ENCODE data around the gene CXCR3. TPM values are rescaled to one million over a fixed set of nuclear protein-coding genes. Genes with fewer than 3 reads are reported as not detected.
"Not testable (repeated sequence)": the region's sequence is repeated elsewhere in the genome, so short reads cannot be mapped to it uniquely, and the experiment has no call there.

Gene CXCR3
- total RNA-seq, 2 experiments from 2014 or later = 84.9 to 85.7 TPM

- H3K9me3 Mint-ChIP-seq = no peaks in the 10 kb centered on the region
- H3K27me3 Mint-ChIP-seq = no peaks in the 10 kb centered on the region
- ChIA-PET POLR2A (interaction anchor here (0.9 to 7.7 kb wide), 7 partner anchors 10 to 435 kb away, joined by 3 to 87 read pairs (median 5); partner anchors contain the start of genes NONO and OGT), CTCF (interaction anchor here (1.5 to 2.2 kb wide), 2 partner anchors 11 to 35 kb away, joined by 4 to 6 read pairs; no protein-coding TSS in a partner anchor)
- H3K4me1 Mint-ChIP-seq = peaks cover 69% of the 10 kb centered on the region
- peak overlapping the region; percentile 91 for H3K4me3 Mint-ChIP-seq
- DNase-seq = peak; percentile 45
- H3K27ac Mint-ChIP-seq = peak overlapping the region; percentile 90
- peaks cover 56% of the 10 kb centered on the region for H3K36me3 Mint-ChIP-seq (ENCODE audit: low read depth)
These were observed 1.4 kb downstream of the CXCR3 start for GRCh38 chrX:71616672-71617529.

DNA sequence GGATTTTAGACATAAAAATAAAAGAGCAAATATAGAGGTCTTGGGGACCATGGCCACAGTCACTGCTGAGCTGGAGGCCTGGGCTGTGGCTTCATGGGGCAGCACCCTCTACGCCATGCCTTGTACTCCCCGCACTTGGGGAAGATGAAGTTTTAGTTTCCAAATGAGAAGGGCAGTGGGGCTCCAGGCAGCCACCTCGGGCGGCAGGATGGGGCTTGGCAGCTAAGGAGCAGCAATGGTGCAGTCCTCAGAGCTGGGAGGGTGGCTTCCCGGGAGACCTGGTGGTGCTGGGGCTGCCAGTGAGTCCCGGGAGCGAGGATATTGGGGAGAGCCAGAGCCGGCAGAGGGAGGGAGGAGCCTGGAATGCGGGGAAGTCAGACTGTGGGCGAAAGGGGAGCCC, 2.4 kb downstream of the CXCR3 start:
- Mint-ChIP-seq H3K27ac (peak overlapping the region; percentile 90), H3K36me3 (ENCODE audit: low read depth) (peaks cover 65% of the 10 kb centered on the region), H3K9me3 (no peaks in the 10 kb centered on the region)

GRCh38 chrX:71615056-71615455, 3.3 kb downstream of the CXCR3 start:
- DNase-seq = no peak
- Mint-ChIP-seq H3K9me3 (no peaks in the 10 kb centered on the region), H3K4me1 (peaks cover 60% of the 10 kb centered on the region), H3K27ac (peak overlapping the region; percentile 90), H3K27me3 (no peaks in the 10 kb centered on the region), H3K36me3 (ENCODE audit: low read depth) (peaks cover 65% of the 10 kb centered on the region), H3K4me3 (peak overlapping the region; percentile 91)
- ChIA-PET POLR2A (interaction anchor here (1.2 to 2.3 kb wide), 4 partner anchors 22 to 83 kb away, joined by 3 to 11 read pairs (median 6); no protein-coding TSS in a partner anchor), CTCF (no interaction called here)

More for the DNA sequence above, 2.4 kb downstream of the CXCR3 start:
- H3K4me3 Mint-ChIP-seq = peak overlapping the region; percentile 91
- H3K4me1 Mint-ChIP-seq = peaks cover 67% of the 10 kb centered on the region
- no peaks in the 10 kb centered on the region for H3K27me3 Mint-ChIP-seq
- POLR2A ChIA-PET = interaction anchor here (1.2 to 2.3 kb wide), 6 partner anchors 9 to 84 kb away, joined by 3 to 11 read pairs (median 4); no protein-coding TSS in a partner anchor
- CTCF ChIA-PET = interaction anchor here (0.6 kb wide), 1 partner anchor 646 kb away, joined by 4 read pairs; no protein-coding TSS in a partner anchor
- DNase-seq = no peak

- Mint-ChIP-seq H3K27me3 (no peaks in the 10 kb centered on the region), H3K36me3 (ENCODE audit: low read depth) (peaks cover 82% of the 10 kb centered on the region), H3K27ac (no peak overlapping the region), H3K9me3 (no peaks in the 10 kb centered on the region), H3K4me3 (no peak overlapping the region), H3K4me1 (peaks cover 59% of the 10 kb centered on the region)
- POLR2A ChIA-PET = no interaction called here
- CTCF ChIA-PET = no interaction called here
- DNase-seq = no peak
These were observed 6.1 kb downstream of the CXCR3 start for GRCh38 chrX:71612256-71612655.

GRCh38 chrX:71611736-71612135, 6.6 kb downstream of the CXCR3 start:
- POLR2A ChIA-PET, DNase-seq, H3K9me3 Mint-ChIP-seq, H3K4me3 Mint-ChIP-seq, H3K27me3 Mint-ChIP-seq: not testable (repeated sequence)
- Mint-ChIP-seq H3K4me1 (peaks cover 62% of the 10 kb centered on the region), H3K36me3 (ENCODE audit: low read depth) (peaks cover 78% of the 10 kb centered on the region), H3K27ac (peak overlapping the region; percentile 34)
- CTCF ChIA-PET = interaction anchor here (2.1 kb wide), 1 partner anchor 11 kb away, joined by 6 read pairs; no protein-coding TSS in a partner anchor

GRCh38 chrX:71609095-71609750, 9.1 kb downstream of the CXCR3 start:
- Mint-ChIP-seq H3K4me3 (no peak overlapping the region), H3K27ac (peak overlapping the region; percentile 65), H3K4me1 (peaks cover 63% of the 10 kb centered on the region), H3K36me3 (ENCODE audit: low read depth) (peaks cover 75% of the 10 kb centered on the region), H3K9me3 (no peaks in the 10 kb centered on the region), H3K27me3 (no peaks in the 10 kb centered on the region)
- no peak for DNase-seq
- ChIA-PET POLR2A (interaction anchor here (0.8 to 3.6 kb wide), 3 partner anchors 10 to 75 kb away, joined by 3 to 9 read pairs (median 4); no protein-coding TSS in a partner anchor), CTCF (interaction anchor here (1.0 to 2.0 kb wide), 3 partner anchors 14 to 43 kb away, joined by 3 to 5 read pairs (median 4); no protein-coding TSS in a partner anchor)

GRCh38 chrX:71607488-71607887, 10.8 kb downstream of the CXCR3 start:
- Mint-ChIP-seq H3K4me1 (peaks cover 61% of the 10 kb centered on the region), H3K27ac (peak overlapping the region; percentile 83), H3K27me3 (no peaks in the 10 kb centered on the region), H3K4me3 (no peak overlapping the region), H3K9me3 (no peaks in the 10 kb centered on the region), H3K36me3 (ENCODE audit: low read depth) (peaks cover 79% of the 10 kb centered on the region)
- ChIA-PET POLR2A (interaction anchor here (1.4 to 3.6 kb wide), 3 partner anchors 14 to 73 kb away, joined by 4 to 9 read pairs (median 5); no protein-coding TSS in a partner anchor), CTCF (interaction anchor here (1.6 kb wide), 1 partner anchor 45 kb away, joined by 8 read pairs; no protein-coding TSS in a partner anchor)
- no peak for DNase-seq

DNA sequence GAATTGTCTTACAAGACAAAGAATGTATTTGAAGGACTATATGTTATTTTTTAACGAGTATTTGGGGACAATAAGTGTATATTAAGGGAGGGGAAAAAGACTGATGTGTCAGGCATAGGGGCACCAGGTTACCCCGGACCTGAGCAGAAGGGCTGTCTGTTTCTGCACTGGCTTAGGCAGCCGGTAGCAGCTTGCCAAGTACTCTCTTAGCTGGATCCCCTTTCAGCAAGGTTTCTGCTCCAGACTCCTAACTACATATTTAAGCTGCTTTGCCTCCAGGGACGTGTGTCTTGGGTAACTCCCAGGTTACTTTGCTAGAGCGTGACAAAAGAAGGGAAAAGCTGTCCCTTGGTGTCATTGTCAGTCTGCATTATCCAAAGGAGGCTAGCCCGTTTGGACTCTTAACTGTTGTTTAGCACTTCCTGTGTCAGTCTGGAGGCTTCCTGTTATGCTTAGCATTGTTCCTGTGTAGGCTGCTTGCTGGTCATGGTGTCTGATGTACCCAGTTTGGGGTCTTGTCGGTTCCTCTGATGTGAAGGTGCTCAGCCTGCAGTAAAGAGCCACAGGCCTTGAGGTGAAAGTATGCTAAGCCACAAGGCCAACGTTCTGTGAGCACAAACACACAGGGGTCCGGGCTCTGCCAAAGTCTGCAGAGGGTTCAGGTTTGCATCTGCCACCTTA, 11.6 kb downstream of the CXCR3 start:
- H3K9me3 Mint-ChIP-seq = no peaks in the 10 kb centered on the region
- H3K4me1 Mint-ChIP-seq = peaks cover 61% of the 10 kb centered on the region
- POLR2A ChIA-PET = interaction anchor here (1.1 to 3.6 kb wide), 7 partner anchors 10 to 323 kb away, joined by 3 to 9 read pairs (median 5); partner anchors contain the start of genes CXCR3 and NONO
- peak overlapping the region; percentile 3 for H3K4me3 Mint-ChIP-seq
- peaks cover 82% of the 10 kb centered on the region for H3K36me3 Mint-ChIP-seq (ENCODE audit: low read depth)
- peak overlapping the region; percentile 83 for H3K27ac Mint-ChIP-seq
- H3K27me3 Mint-ChIP-seq = no peaks in the 10 kb centered on the region
- peak; percentile 28 for DNase-seq
- CTCF ChIA-PET = interaction anchor here (1.0 to 1.6 kb wide), 4 partner anchors 11 to 57 kb away, joined by 3 to 8 read pairs (median 4); no protein-coding TSS in a partner anchor

- H3K36me3 Mint-ChIP-seq (ENCODE audit: low read depth) = peaks cover 76% of the 10 kb centered on the region
- peak overlapping the region; percentile 26 for H3K27ac Mint-ChIP-seq
- no peaks in the 10 kb centered on the region for H3K9me3 Mint-ChIP-seq
- H3K27me3 Mint-ChIP-seq = no peaks in the 10 kb centered on the region
- no peak overlapping the region for H3K4me3 Mint-ChIP-seq
- CTCF ChIA-PET = no interaction called here
- DNase-seq = no peak
- peaks cover 54% of the 10 kb centered on the region for H3K4me1 Mint-ChIP-seq
- POLR2A ChIA-PET = interaction anchor here (0.6 to 2.1 kb wide), 2 partner anchors 18 to 239 kb away, joined by 3 to 7 read pairs; partner anchors contain the start of gene TAF1
These were observed 13.3 kb downstream of the CXCR3 start for GRCh38 chrX:71604796-71605568.

- Mint-ChIP-seq H3K27me3 (no peaks in the 10 kb centered on the region), H3K27ac (no peak overlapping the region), H3K4me3 (no peak overlapping the region), H3K9me3 (no peaks in the 10 kb centered on the region), H3K36me3 (ENCODE audit: low read depth) (peaks cover 75% of the 10 kb centered on the region), H3K4me1 (peaks cover 48% of the 10 kb centered on the region)
- DNase-seq = no peak
- ChIA-PET CTCF (no interaction called here), POLR2A (no interaction called here)
These were observed 14.2 kb downstream of the CXCR3 start for GRCh38 chrX:71604141-71604540.

GRCh38 chrX:71603618-71604017, 14.7 kb downstream of the CXCR3 start:
- no peak overlapping the region for H3K27ac Mint-ChIP-seq
- CTCF ChIA-PET = no interaction called here

More at GRCh38 chrX:71603618-71604017, 14.7 kb downstream of the CXCR3 start:
- POLR2A ChIA-PET = no interaction called here
- no peak for DNase-seq
- H3K4me1 Mint-ChIP-seq = peaks cover 43% of the 10 kb centered on the region
- no peak overlapping the region for H3K4me3 Mint-ChIP-seq
- H3K9me3 Mint-ChIP-seq = no peaks in the 10 kb centered on the region
- H3K36me3 Mint-ChIP-seq (ENCODE audit: low read depth) = peaks cover 71% of the 10 kb centered on the region
- no peaks in the 10 kb centered on the region for H3K27me3 Mint-ChIP-seq
